Spleen (tissue), 7 donors: ENCODE results near the gene CACNG5.

ENCODE experiments used
- POLR2A ChIP-seq, 3 donors: fragments of 450-650 bp; IDR thresholded peaks; one replicate each; pipeline ENCODE4 v1.5.1; 2017; ENCODE audit warnings: antibody characterized with exemption in 3 of 3, mild to moderate bottlenecking in 1 of 3
- POLR2AphosphoS5 ChIP-seq, 3 donors: sonication (generic); formaldehyde crosslinking; IDR thresholded peaks; one replicate each; pipeline ENCODE4 v1.5.1; 2017; ENCODE audit warnings: antibody characterized with exemption in 3 of 3
- TF ChIP-seq, protein P1 (sequence below), 11 experiments: fragments of 200-600 bp in 7 of 11; fragments of 450-650 bp in 4 of 11; sonication (generic) in 4 of 11; IDR thresholded peaks in 8 of 11; conservative IDR thresholded peaks in 3 of 11; 1 replicate in 7 of 11; 2 replicates in 4 of 11; pipeline versions ENCODE4 v1.4.0 to v1.8.0; 2016 to 2021; ENCODE audit warnings: antibody characterized with exemption in 11 of 11, inconsistent platforms in 4 of 11, mild to moderate bottlenecking in 1 of 11
- donor health status: DM: no; HTN: no; CAD: no; lungs with moderate emphysema.
- donor health status: DM: no; HTN: no; CAD: no.
- donor health status: DM: no; HTN: no; CAD: no.

- TF ChIP-seq, protein P1, sequence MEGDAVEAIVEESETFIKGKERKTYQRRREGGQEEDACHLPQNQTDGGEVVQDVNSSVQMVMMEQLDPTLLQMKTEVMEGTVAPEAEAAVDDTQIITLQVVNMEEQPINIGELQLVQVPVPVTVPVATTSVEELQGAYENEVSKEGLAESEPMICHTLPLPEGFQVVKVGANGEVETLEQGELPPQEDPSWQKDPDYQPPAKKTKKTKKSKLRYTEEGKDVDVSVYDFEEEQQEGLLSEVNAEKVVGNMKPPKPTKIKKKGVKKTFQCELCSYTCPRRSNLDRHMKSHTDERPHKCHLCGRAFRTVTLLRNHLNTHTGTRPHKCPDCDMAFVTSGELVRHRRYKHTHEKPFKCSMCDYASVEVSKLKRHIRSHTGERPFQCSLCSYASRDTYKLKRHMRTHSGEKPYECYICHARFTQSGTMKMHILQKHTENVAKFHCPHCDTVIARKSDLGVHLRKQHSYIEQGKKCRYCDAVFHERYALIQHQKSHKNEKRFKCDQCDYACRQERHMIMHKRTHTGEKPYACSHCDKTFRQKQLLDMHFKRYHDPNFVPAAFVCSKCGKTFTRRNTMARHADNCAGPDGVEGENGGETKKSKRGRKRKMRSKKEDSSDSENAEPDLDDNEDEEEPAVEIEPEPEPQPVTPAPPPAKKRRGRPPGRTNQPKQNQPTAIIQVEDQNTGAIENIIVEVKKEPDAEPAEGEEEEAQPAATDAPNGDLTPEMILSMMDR (IDR thresholded peaks at IDR 0.05 in 8 of 11, conservative IDR thresholded peaks at IDR 0.05 in 3 of 11) = no peak
- TF ChIP-seq POLR2A (IDR thresholded peaks at IDR 0.05) = no peak
- TF ChIP-seq POLR2AphosphoS5 (IDR thresholded peaks at IDR 0.05) = no peak
Measured at GRCh38 chr17:66837885-66838665, 3.2 kb downstream of the CACNG5 start.
